ENCODE measurements around the gene SLC16A12. TPM values are rescaled to one million over a fixed set of nuclear protein-coding genes. Genes with fewer than 3 reads are reported as not detected.
"Not testable (repeated sequence)": the region's sequence is repeated elsewhere in the genome, so short reads cannot be mapped to it uniquely, and the experiment has no call there.

SLC16A12 gene
- total and polyA plus RNA-seq, 2 of the 8 experiments (the other 6 are each of a cell fraction or from before 2014, with no cell fraction given), result 1.6 to 1.9 TPM

DNA sequence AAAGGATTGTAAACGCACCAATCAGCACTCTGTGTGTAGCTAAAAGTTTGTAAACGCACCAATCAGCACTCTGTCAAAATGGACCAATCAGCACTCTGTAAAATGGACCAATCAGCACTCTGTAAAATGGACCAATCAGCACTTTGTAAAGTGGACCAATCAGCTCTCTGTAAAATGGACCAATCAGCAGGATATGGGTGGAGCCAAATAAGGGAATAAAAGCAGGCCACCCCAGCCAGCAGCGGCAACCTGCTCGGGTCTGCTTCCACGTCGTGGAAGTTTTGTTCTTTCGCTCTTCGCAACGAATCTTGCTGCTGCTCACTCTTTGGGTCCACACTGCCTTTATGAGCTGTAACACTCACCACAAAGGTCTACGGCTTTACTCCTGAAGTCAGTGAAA, 123.1 kb downstream of the SLC16A12 start:
- ChIA-PET CTCF (ENCODE audit: partially characterized antibody) (interaction anchor here (1.2 to 1.3 kb wide), 2 partner anchors 19 to 40 kb away, joined by 3 read pairs; partner anchors contain the start of gene IFIT1), POLR2A (ENCODE audit: partially characterized antibody) (interaction anchor here (0.8 to 1.0 kb wide), 2 partner anchors 11 to 147 kb away, joined by 3 read pairs; no protein-coding TSS in a partner anchor)
- H3K79me1 ChIP-seq (ENCODE audit: low read depth, low read length); H3K27ac ChIP-seq (ENCODE audit: low read depth, low read length); H3K14ac ChIP-seq (ENCODE audit: insufficient read length); H3K56ac ChIP-seq (replicated peaks; ENCODE audit: insufficient read length, low read depth, low read length); H2BK20ac ChIP-seq (ENCODE audit: low read length); H2AK5ac ChIP-seq (ENCODE audit: low read depth, low read length); DNase-seq (ENCODE audit: low read depth in 1 of 2, low spot score in 2 of 2); H3K4ac ChIP-seq (replicated peaks; ENCODE audit: insufficient read length, low read depth, low read length); H4K91ac ChIP-seq (replicated peaks; ENCODE audit: insufficient read length, low read length); H3K23me2 ChIP-seq (ENCODE audit: low read depth, low read length); H3K23ac ChIP-seq (ENCODE audit: insufficient read length); H2BK15ac ChIP-seq (ENCODE audit: low read length); H2BK12ac ChIP-seq (ENCODE audit: low read depth, low read length); H3K79me2 ChIP-seq (ENCODE audit: control insufficient read depth in 1 of 2, insufficient read depth in 2 of 2, low read length in 2 of 2); H3K36me3 ChIP-seq (ENCODE audit: control insufficient read depth in 2 of 4, insufficient read depth in 4 of 4, low read length in 3 of 4); H2BK5ac ChIP-seq (ENCODE audit: low read depth, low read length); H2BK120ac ChIP-seq (replicated peaks; ENCODE audit: low read depth, low read length); H4K20me1 ChIP-seq (replicated peaks in 1 of 2; ENCODE audit: control insufficient read depth in 1 of 2, insufficient read depth in 2 of 2, low read length in 2 of 2); H3K4me2 ChIP-seq (ENCODE audit: insufficient read depth in 1 of 2, low read depth in 2 of 2, low read length in 2 of 2); H4K8ac ChIP-seq (ENCODE audit: extremely low read depth, insufficient read depth, low read length); H4K5ac ChIP-seq (ENCODE audit: insufficient read length, low read depth, low read length); H3K9me3 ChIP-seq (ENCODE audit: insufficient read depth in 2 of 2, low read depth in 1 of 2, low read length in 1 of 2); H3K4me1 ChIP-seq (replicated peaks in 1 of 4; ENCODE audit: control insufficient read depth in 3 of 4, insufficient read depth in 4 of 4, low read length in 3 of 4); H3K18ac ChIP-seq (ENCODE audit: extremely low read depth, low read length); FAIRE-seq; H2AFZ ChIP-seq (ENCODE audit: low read length); H3K4me3 ChIP-seq (ENCODE audit: extremely low read depth in 1 of 4, insufficient read depth in 2 of 4, low read depth in 3 of 4, low read length in 4 of 4); H3K9ac ChIP-seq (replicated peaks in 1 of 4; ENCODE audit: extremely low read depth in 1 of 4, low read depth in 3 of 4, low read length in 3 of 4): not testable (repeated sequence)
- peaks cover 0 to 20% (median 15%) of the 10 kb centered on the region in 4 experiments; a peak in 6 of 7 replicates for H3K27me3 ChIP-seq (replicated peaks in 1 of 4; ENCODE audit: control insufficient read depth in 3 of 4, extremely low read depth in 1 of 4, insufficient read depth in 3 of 4, low read length in 3 of 4)
- 86% methylated on average over 10 of the region's 10 CpGs; no CpG with 5 or more reads in 1 of the 2 experiments for whole genome bisulfite sequencing, 2 experiments (ENCODE audit: extremely low coverage in 1 of 2, insufficient coverage in 1 of 2, insufficient read length in 1 of 2, insufficient replicate concordance in 2 of 2, low coverage in 1 of 2, low lambda C conversion rate in 2 of 2, missing lambda C conversion rate in 1 of 2)

GRCh38 chr10:89411135-89411534, 124.3 kb downstream of the SLC16A12 start:
- H2BK12ac ChIP-seq (ENCODE audit: low read depth, low read length); H4K8ac ChIP-seq (ENCODE audit: extremely low read depth, insufficient read depth, low read length); H4K5ac ChIP-seq (ENCODE audit: insufficient read length, low read depth, low read length); H2BK120ac ChIP-seq (replicated peaks; ENCODE audit: low read depth, low read length); H3K4me1 ChIP-seq (replicated peaks in 1 of 4; ENCODE audit: control insufficient read depth in 3 of 4, insufficient read depth in 4 of 4, low read length in 3 of 4); H3K79me2 ChIP-seq (ENCODE audit: control insufficient read depth in 1 of 2, insufficient read depth in 2 of 2, low read length in 2 of 2); FAIRE-seq; H2BK5ac ChIP-seq (ENCODE audit: low read depth, low read length); H3K9ac ChIP-seq (replicated peaks in 1 of 4; ENCODE audit: extremely low read depth in 1 of 4, low read depth in 3 of 4, low read length in 3 of 4); POLR2A ChIA-PET (ENCODE audit: partially characterized antibody); H2BK20ac ChIP-seq (ENCODE audit: low read length); H2AFZ ChIP-seq (ENCODE audit: low read length); H3K79me1 ChIP-seq (ENCODE audit: low read depth, low read length); H4K91ac ChIP-seq (replicated peaks; ENCODE audit: insufficient read length, low read length); H3K56ac ChIP-seq (replicated peaks; ENCODE audit: insufficient read length, low read depth, low read length); H3K23me2 ChIP-seq (ENCODE audit: low read depth, low read length); H3K9me3 ChIP-seq (ENCODE audit: insufficient read depth in 2 of 2, low read depth in 1 of 2, low read length in 1 of 2); H3K18ac ChIP-seq (ENCODE audit: extremely low read depth, low read length); H3K4ac ChIP-seq (replicated peaks; ENCODE audit: insufficient read length, low read depth, low read length); H3K27ac ChIP-seq (ENCODE audit: low read depth, low read length); H2BK15ac ChIP-seq (ENCODE audit: low read length); H4K20me1 ChIP-seq (replicated peaks in 1 of 2; ENCODE audit: control insufficient read depth in 1 of 2, insufficient read depth in 2 of 2, low read length in 2 of 2); H3K4me3 ChIP-seq (ENCODE audit: extremely low read depth in 1 of 4, insufficient read depth in 2 of 4, low read depth in 3 of 4, low read length in 4 of 4); H3K4me2 ChIP-seq (ENCODE audit: insufficient read depth in 1 of 2, low read depth in 2 of 2, low read length in 2 of 2); H3K14ac ChIP-seq (ENCODE audit: insufficient read length); H3K36me3 ChIP-seq (ENCODE audit: control insufficient read depth in 2 of 4, insufficient read depth in 4 of 4, low read length in 3 of 4); DNase-seq (ENCODE audit: low read depth in 1 of 2, low spot score in 2 of 2); H2AK5ac ChIP-seq (ENCODE audit: low read depth, low read length); H3K23ac ChIP-seq (ENCODE audit: insufficient read length): not testable (repeated sequence)
- H3K27me3 ChIP-seq (replicated peaks in 1 of 4; ENCODE audit: control insufficient read depth in 3 of 4, extremely low read depth in 1 of 4, insufficient read depth in 3 of 4, low read length in 3 of 4), result peaks cover 0 to 16% (median 11%) of the 10 kb centered on the region in 4 experiments; a peak in 6 of 7 replicates
- CTCF ChIA-PET (ENCODE audit: partially characterized antibody), result interaction anchor here (1.3 kb wide), 1 partner anchor 39 kb away, joined by 3 read pairs; no protein-coding TSS in a partner anchor
- WGBS, 2 experiments (ENCODE audit: extremely low coverage in 1 of 2, insufficient coverage in 1 of 2, insufficient read length in 1 of 2, insufficient replicate concordance in 2 of 2, low coverage in 1 of 2, low lambda C conversion rate in 2 of 2, missing lambda C conversion rate in 1 of 2), result 96% methylated on average over 2 of the region's 2 CpGs; no CpG with 5 or more reads in 1 of the 2 experiments

Data from H1 (cell line).